Endothelial cell (in vitro differentiated cells): ENCODE data around the gene TBPL2. TPM values are rescaled to one million over a fixed set of nuclear protein-coding genes. Genes with fewer than 3 reads are reported as not detected.

Experiments
- DNase-seq: peaks from one replicate; pipeline ENCODE4 v3.0.0; 2021; ENCODE audit warnings: low spot score
- H3K27ac Mint-ChIP-seq: one replicate; pipeline ENCODE4 v1.8.0; 2021; ENCODE audit warnings: mixed read lengths, inconsistent platforms; ENCODE audit not compliant: unreplicated experiment
- H3K27me3 Mint-ChIP-seq: one replicate; pipeline ENCODE4 v1.8.0; 2021; ENCODE audit warnings: mild to moderate bottlenecking, moderate library complexity, mixed read lengths, inconsistent platforms; ENCODE audit not compliant: unreplicated experiment
- H3K36me3 Mint-ChIP-seq: one replicate; pipeline ENCODE4 v1.8.0; 2021; ENCODE audit warnings: mild to moderate bottlenecking, low read depth, mixed read lengths, inconsistent platforms; ENCODE audit not compliant: unreplicated experiment
- H3K4me1 Mint-ChIP-seq: one replicate; pipeline ENCODE4 v1.8.0; 2021; ENCODE audit warnings: mild to moderate bottlenecking, mixed read lengths, inconsistent platforms; ENCODE audit not compliant: unreplicated experiment
- H3K4me3 Mint-ChIP-seq: one replicate; pipeline ENCODE4 v1.8.0; 2021; ENCODE audit warnings: mild to moderate bottlenecking, mixed read lengths, inconsistent platforms; ENCODE audit not compliant: unreplicated experiment
- H3K9me3 Mint-ChIP-seq: one replicate; pipeline ENCODE4 v1.8.0; 2021; ENCODE audit warnings: mixed read lengths, inconsistent platforms; ENCODE audit not compliant: unreplicated experiment
- CTCF ChIP-seq: fragments of 200-600 bp; sonication (generic); IDR thresholded peaks from one replicate; pipeline ENCODE4 v1.5.0; 2021; ENCODE audit warnings: antibody characterized with exemption; ENCODE audit not compliant: unreplicated experiment
- total RNA-seq: library from RNA; stranded (reverse); fragmentation: NEBNext Ultra II Directional; extraction: Animal tissue kit (Norgen Biotek cat#: 25700); gene quantifications from one replicate; pipeline ENCODE4 v1.2.1, GENCODE V29; 2021; ENCODE audit not compliant: unreplicated experiment

TBPL2 gene
- total RNA-seq, 1 donor from 2014 or later, result not detected

DNA sequence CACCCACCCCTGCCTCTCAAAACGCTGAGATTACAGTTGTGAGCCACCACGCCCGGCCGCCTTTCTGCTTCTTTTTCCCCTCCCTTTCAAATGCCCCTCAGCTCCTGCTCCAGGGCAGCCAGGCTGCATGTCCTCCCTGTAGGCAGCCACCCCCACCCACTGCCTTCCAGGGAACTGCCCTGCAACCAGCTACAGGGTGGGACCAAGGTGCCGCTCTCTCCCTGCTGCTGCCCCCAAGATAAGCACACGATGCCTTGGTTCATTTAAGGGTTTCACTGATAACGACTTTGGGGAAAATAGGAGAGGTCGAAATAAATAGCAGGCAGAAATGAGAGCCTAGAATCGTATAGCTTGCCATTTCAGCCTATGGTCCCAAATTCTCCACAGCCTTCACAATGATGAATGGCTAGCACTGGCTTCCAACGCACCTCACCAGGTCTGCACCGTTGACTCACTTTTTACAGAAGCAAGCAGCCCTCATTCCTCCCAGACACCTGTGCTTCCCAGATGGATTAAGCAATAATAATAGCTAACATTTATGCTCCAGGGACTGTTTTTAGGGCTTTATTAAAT is 69.4 kb downstream of the TBPL2 start:
- DNase-seq, result no peak
- H3K4me1 Mint-ChIP-seq, result peaks cover 9% of the 10 kb centered on the region
- H3K27me3 Mint-ChIP-seq, result peaks cover 5% of the 10 kb centered on the region
- H3K36me3 Mint-ChIP-seq, result peaks cover 8% of the 10 kb centered on the region
- no peak overlapping the region for H3K27ac Mint-ChIP-seq
- no peak for TF ChIP-seq CTCF
- H3K9me3 Mint-ChIP-seq, result no peaks in the 10 kb centered on the region
- H3K4me3 Mint-ChIP-seq, result no peak overlapping the region

- Mint-ChIP-seq H3K27ac (no peak overlapping the region), H3K27me3 (peaks cover 2% of the 10 kb centered on the region), H3K36me3 (peaks cover 18% of the 10 kb centered on the region), H3K9me3 (no peaks in the 10 kb centered on the region), H3K4me3 (no peak overlapping the region), H3K4me1 (peaks cover 3% of the 10 kb centered on the region)
- no peak for TF ChIP-seq CTCF
- no peak for DNase-seq
Observed at GRCh38 chr14:55366271-55366670, 74.1 kb downstream of the TBPL2 start.

Other genes with a start within 250 kb of the TBPL2 start
- 12.8 TPM for gene DLGAP5, start 249.0 kb downstream of the TBPL2 start, total RNA-seq
- 14.2 TPM for gene FBXO34, start 169.2 kb downstream of the TBPL2 start, total RNA-seq
- gene ATG14, start 28.8 kb downstream of the TBPL2 start, total RNA-seq, result 14.0 TPM
- gene KTN1, start 139.6 kb upstream of the TBPL2 start, total RNA-seq, result 220 TPM